A549 (cell line): ENCODE measurements around the gene SEC11A.
"Not testable (repeated sequence)": the region's sequence is repeated elsewhere in the genome, so short reads cannot be mapped to it uniquely, and the experiment has no call there.

Experiments used
- CBX2 ChIP-seq: fragments of 200-600 bp; sonication (generic); IDR thresholded peaks from 2 replicates; pipeline ENCODE4 v1.6.1; 2016; ENCODE audit warnings: low read depth, mild to moderate bottlenecking, borderline replicate concordance
- CEBPB ChIP-seq, 2 experiments: fragments of >200 bp in 1 of 2; sonication (Bioruptor Twin) in 1 of 2; formaldehyde crosslinking in 1 of 2; IDR thresholded peaks; 2 replicates each; pipeline ENCODE4 v1.6.1; 2012 to 2016
- EP300 ChIP-seq, 2 experiments: fragments of >200 bp; sonication (Bioruptor Twin); formaldehyde crosslinking; IDR thresholded peaks; 2 replicates in 1 of 2; 3 replicates in 1 of 2; pipeline ENCODE4 v1.6.1; 2016 to 2017
- JUNB ChIP-seq: fragments of >200 bp; sonication (Bioruptor Twin); formaldehyde crosslinking; IDR thresholded peaks from 2 replicates; pipeline ENCODE4 v1.6.1; 2016
- KDM1A ChIP-seq: fragments of 200-600 bp; sonication (generic); IDR thresholded peaks from 2 replicates; pipeline ENCODE4 v1.6.1; 2016; ENCODE audit warnings: low read depth, mild to moderate bottlenecking
- MAFK ChIP-seq: fragments of 450-650 bp; IDR thresholded peaks from 2 replicates; pipeline ENCODE4 v1.6.1; 2014; ENCODE audit not compliant: partially characterized antibody
- PHF8 ChIP-seq: fragments of 200-600 bp; sonication (generic); IDR thresholded peaks from 2 replicates; pipeline ENCODE4 v1.6.1; 2016; ENCODE audit warnings: low read depth, mild to moderate bottlenecking, antibody characterized with exemption, moderate library complexity, borderline replicate concordance
- POLR2A ChIP-seq: IDR thresholded peaks from 2 replicates; pipeline ENCODE4 v1.6.1; 2012; ENCODE audit warnings: mild to moderate bottlenecking, low read length
- RFX5 ChIP-seq: fragments of 450-650 bp; IDR thresholded peaks from 2 replicates; pipeline ENCODE4 v1.7.1; 2014; ENCODE audit warnings: antibody characterized with exemption, mild to moderate bottlenecking, moderate library complexity
- TF ChIP-seq, protein P1 (sequence below): fragments of >200 bp; sonication (Bioruptor Twin); formaldehyde crosslinking; IDR thresholded peaks from 3 replicates; pipeline ENCODE4 v1.5.1; 2016
- TF ChIP-seq, protein P2 (sequence below): fragments of 200-600 bp; sonication (generic); IDR thresholded peaks from 2 replicates; pipeline ENCODE4 v1.6.1; 2016; ENCODE audit warnings: antibody characterized with exemption, mild to moderate bottlenecking, moderate library complexity
- TF ChIP-seq, protein P3 (sequence below): IDR thresholded peaks from 2 replicates; pipeline ENCODE4 v1.6.1; 2012

DNA sequence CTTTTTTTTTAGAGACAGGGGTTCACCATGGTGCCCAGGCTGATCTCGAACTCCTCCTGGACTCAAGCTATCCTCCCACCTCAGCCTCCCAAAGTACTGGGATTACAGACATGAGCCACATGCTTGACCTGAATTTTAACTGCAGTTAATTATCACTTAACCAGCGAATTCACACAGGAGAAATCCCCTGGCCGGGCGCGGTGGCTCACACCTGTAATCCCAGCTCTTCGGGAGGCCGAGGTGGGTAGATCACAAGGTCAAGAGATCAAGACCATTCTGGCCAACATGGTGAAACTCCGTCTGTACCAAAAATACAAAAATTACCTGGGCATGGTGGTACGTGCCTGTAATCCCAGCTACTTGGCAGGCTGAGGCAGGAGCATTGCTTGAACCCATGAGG is 74.1 kb downstream of the SEC11A start:
- TF ChIP-seq, protein P1, sequence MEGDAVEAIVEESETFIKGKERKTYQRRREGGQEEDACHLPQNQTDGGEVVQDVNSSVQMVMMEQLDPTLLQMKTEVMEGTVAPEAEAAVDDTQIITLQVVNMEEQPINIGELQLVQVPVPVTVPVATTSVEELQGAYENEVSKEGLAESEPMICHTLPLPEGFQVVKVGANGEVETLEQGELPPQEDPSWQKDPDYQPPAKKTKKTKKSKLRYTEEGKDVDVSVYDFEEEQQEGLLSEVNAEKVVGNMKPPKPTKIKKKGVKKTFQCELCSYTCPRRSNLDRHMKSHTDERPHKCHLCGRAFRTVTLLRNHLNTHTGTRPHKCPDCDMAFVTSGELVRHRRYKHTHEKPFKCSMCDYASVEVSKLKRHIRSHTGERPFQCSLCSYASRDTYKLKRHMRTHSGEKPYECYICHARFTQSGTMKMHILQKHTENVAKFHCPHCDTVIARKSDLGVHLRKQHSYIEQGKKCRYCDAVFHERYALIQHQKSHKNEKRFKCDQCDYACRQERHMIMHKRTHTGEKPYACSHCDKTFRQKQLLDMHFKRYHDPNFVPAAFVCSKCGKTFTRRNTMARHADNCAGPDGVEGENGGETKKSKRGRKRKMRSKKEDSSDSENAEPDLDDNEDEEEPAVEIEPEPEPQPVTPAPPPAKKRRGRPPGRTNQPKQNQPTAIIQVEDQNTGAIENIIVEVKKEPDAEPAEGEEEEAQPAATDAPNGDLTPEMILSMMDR: not testable (repeated sequence)
- TF ChIP-seq EP300 (IDR thresholded peaks at IDR 0.05); CEBPB (IDR thresholded peaks at IDR 0.05); RFX5; POLR2A; PHF8; JUNB; MAFK; KDM1A; CBX2: not testable (repeated sequence)
- TF ChIP-seq, protein P2, sequence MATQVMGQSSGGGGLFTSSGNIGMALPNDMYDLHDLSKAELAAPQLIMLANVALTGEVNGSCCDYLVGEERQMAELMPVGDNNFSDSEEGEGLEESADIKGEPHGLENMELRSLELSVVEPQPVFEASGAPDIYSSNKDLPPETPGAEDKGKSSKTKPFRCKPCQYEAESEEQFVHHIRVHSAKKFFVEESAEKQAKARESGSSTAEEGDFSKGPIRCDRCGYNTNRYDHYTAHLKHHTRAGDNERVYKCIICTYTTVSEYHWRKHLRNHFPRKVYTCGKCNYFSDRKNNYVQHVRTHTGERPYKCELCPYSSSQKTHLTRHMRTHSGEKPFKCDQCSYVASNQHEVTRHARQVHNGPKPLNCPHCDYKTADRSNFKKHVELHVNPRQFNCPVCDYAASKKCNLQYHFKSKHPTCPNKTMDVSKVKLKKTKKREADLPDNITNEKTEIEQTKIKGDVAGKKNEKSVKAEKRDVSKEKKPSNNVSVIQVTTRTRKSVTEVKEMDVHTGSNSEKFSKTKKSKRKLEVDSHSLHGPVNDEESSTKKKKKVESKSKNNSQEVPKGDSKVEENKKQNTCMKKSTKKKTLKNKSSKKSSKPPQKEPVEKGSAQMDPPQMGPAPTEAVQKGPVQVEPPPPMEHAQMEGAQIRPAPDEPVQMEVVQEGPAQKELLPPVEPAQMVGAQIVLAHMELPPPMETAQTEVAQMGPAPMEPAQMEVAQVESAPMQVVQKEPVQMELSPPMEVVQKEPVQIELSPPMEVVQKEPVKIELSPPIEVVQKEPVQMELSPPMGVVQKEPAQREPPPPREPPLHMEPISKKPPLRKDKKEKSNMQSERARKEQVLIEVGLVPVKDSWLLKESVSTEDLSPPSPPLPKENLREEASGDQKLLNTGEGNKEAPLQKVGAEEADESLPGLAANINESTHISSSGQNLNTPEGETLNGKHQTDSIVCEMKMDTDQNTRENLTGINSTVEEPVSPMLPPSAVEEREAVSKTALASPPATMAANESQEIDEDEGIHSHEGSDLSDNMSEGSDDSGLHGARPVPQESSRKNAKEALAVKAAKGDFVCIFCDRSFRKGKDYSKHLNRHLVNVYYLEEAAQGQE: not testable (repeated sequence)
- TF ChIP-seq, protein P3, sequence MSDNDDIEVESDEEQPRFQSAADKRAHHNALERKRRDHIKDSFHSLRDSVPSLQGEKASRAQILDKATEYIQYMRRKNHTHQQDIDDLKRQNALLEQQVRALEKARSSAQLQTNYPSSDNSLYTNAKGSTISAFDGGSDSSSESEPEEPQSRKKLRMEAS: not testable (repeated sequence)
